Endothelial cell of umbilical vein (primary cell): ENCODE data around the gene GLOD4. TPM values are rescaled to one million over a fixed set of nuclear protein-coding genes. Genes with fewer than 3 reads are reported as not detected.
"Not testable (repeated sequence)": the region's sequence is repeated elsewhere in the genome, so short reads cannot be mapped to it uniquely, and the experiment has no call there.

Experiments used
- BruUV-seq: library from RNA; stranded (reverse); fragments of 400-500 nt; replicated peaks from 2 replicates; lab custom pipeline; 2021; lab: Mats Ljungman, UMichigan
- CTCF ChIA-PET: fragments of 300-600, 350-600 bp; sonication (Branson Sonifier 250); formaldehyde crosslinking; loops from one replicate; lab custom pipeline; 2021; ENCODE audit warnings: antibody characterized with exemption, inconsistent platforms; lab: Charles Lee
- POLR2A ChIA-PET: fragments of 300-600, 350-600 bp; sonication (Branson Sonifier 250); formaldehyde crosslinking; loops from one replicate; lab custom pipeline; 2021; ENCODE audit warnings: antibody characterized with exemption, inconsistent platforms; lab: Charles Lee
- DNase-seq: peaks from one replicate; pipeline ENCODE4 v3.0.0-alpha.2; 2011; ENCODE audit warnings: low read depth, low spot score
- FAIRE-seq: peaks from 2 replicates; lab custom pipeline; 2011; peaks lifted over from hg19 to GRCh38; lab: Jason Lieb, UNC
- H2AFZ ChIP-seq: 2 replicates; pipeline ENCODE4 v1.6.0; 2012; ENCODE audit warnings: low read depth, low read length, control low read depth, inconsistent platforms
- H3K27ac ChIP-seq: 2 replicates; pipeline ENCODE4 v1.5.1; 2011; ENCODE audit warnings: low read depth, mild to moderate bottlenecking, control low read depth, low read length, moderate library complexity; ENCODE audit not compliant: insufficient read depth
- H3K27me3 ChIP-seq, 2 experiments: 2 replicates each; pipeline versions ENCODE4 v1.6.0 to v1.6.1; 2011; ENCODE audit warnings: low read length in 2 of 2, mixed read lengths in 1 of 2; ENCODE audit not compliant: control insufficient read depth in 2 of 2, insufficient read depth in 2 of 2
- H3K36me3 ChIP-seq, 2 experiments: 2 replicates in 1 of 2; 3 replicates in 1 of 2; pipeline ENCODE4 v1.5.1; 2011; ENCODE audit warnings: low read length in 2 of 2, mild to moderate bottlenecking in 1 of 2, moderate library complexity in 1 of 2; ENCODE audit not compliant: control insufficient read depth in 2 of 2, insufficient read depth in 2 of 2; ENCODE audit errors: extremely low read depth in 1 of 2
- H3K4me1 ChIP-seq: 3 replicates; pipeline ENCODE4 v1.5.1; 2011; ENCODE audit warnings: mild to moderate bottlenecking, low read length; ENCODE audit not compliant: control insufficient read depth, insufficient read depth; ENCODE audit errors: extremely low read depth
- H3K4me2 ChIP-seq: 2 replicates; pipeline ENCODE4 v1.6.1; 2011; ENCODE audit warnings: low read length, control low read depth, mixed read lengths; ENCODE audit not compliant: insufficient read depth
- H3K4me3 ChIP-seq, 3 experiments: fragments of 200-600 bp in 1 of 3; sonication (generic), shearing (Covaris generic) in 1 of 3; replicated peaks in 1 of 3; 2 replicates each; pipeline ENCODE4 v1.5.1; 2011 to 2016; ENCODE audit warnings: control low read depth in 3 of 3, low read length in 3 of 3, mild to moderate bottlenecking in 2 of 3, inconsistent platforms in 1 of 3, low read depth in 1 of 3, moderate library complexity in 1 of 3; ENCODE audit not compliant: insufficient read depth in 1 of 3
- H3K79me2 ChIP-seq: 2 replicates; pipeline ENCODE4 v1.6.0; 2012; ENCODE audit warnings: low read length, inconsistent platforms; ENCODE audit not compliant: control insufficient read depth, insufficient read depth
- H3K9ac ChIP-seq: replicated peaks from 2 replicates; pipeline ENCODE3; 2011; ENCODE audit warnings: low read length, control low read depth; ENCODE audit not compliant: insufficient read depth; ENCODE audit errors: extremely low read depth
- H3K9me1 ChIP-seq: replicated peaks from 3 replicates; pipeline ENCODE4 v1.6.0; 2011; ENCODE audit warnings: mild to moderate bottlenecking, low read length; ENCODE audit not compliant: control insufficient read depth, insufficient read depth; ENCODE audit errors: extremely low read depth
- H3K9me3 ChIP-seq: replicated peaks from 2 replicates; pipeline ENCODE4 v1.5.1; 2012; ENCODE audit warnings: low read length, inconsistent platforms; ENCODE audit not compliant: control insufficient read depth, insufficient read depth
- H4K20me1 ChIP-seq: replicated peaks from 2 replicates; pipeline ENCODE3; 2011; ENCODE audit warnings: mild to moderate bottlenecking, low read length; ENCODE audit not compliant: control insufficient read depth, insufficient read depth; ENCODE audit errors: extremely low read depth
- CTCF ChIP-seq, 2 donors: IDR thresholded peaks; 1 replicate in 1 of 2; 2 replicates in 1 of 2; pipeline ENCODE4 v1.5.1; 2011; ENCODE audit warnings: low read length in 2 of 2, mild to moderate bottlenecking in 2 of 2, moderate library complexity in 2 of 2, control low read depth in 1 of 2, inconsistent platforms in 1 of 2, low read depth in 1 of 2; ENCODE audit not compliant: insufficient read depth in 1 of 2; ENCODE audit errors: extremely low read depth in 1 of 2
- EZH2 ChIP-seq: IDR thresholded peaks from 2 replicates; pipeline ENCODE4 v1.6.1; 2012; ENCODE audit warnings: borderline replicate concordance, low read depth, mild to moderate bottlenecking, moderate library complexity, low read length, inconsistent platforms; ENCODE audit not compliant: severe bottlenecking
- FOS ChIP-seq: IDR thresholded peaks from 2 replicates; pipeline ENCODE4 v1.6.1; 2011; ENCODE audit warnings: mild to moderate bottlenecking, low read length, moderate library complexity, borderline replicate concordance; ENCODE audit not compliant: insufficient read depth
- GATA2 ChIP-seq: IDR thresholded peaks from 2 replicates; pipeline ENCODE4 v1.7.0; 2011; ENCODE audit warnings: low read depth, mild to moderate bottlenecking, moderate library complexity, mixed read lengths, low read length; ENCODE audit not compliant: insufficient read length, insufficient read depth
- JUN ChIP-seq: IDR thresholded peaks from 2 replicates; pipeline ENCODE4 v1.6.1; 2011; ENCODE audit warnings: borderline replicate concordance, low read depth; ENCODE audit not compliant: insufficient read length, insufficient read depth
- MAX ChIP-seq: IDR thresholded peaks from 2 replicates; pipeline ENCODE4 v1.6.1; 2011; ENCODE audit not compliant: insufficient read depth, insufficient read length
- MYC ChIP-seq: IDR thresholded peaks from one replicate; pipeline ENCODE4 v1.6.1; 2011; ENCODE audit warnings: mild to moderate bottlenecking, low read depth, low read length
- POLR2A ChIP-seq: IDR thresholded peaks from 2 replicates; pipeline ENCODE4 v1.6.1; 2012; ENCODE audit warnings: low read depth, mild to moderate bottlenecking, control low read depth, low read length
- POLR2AphosphoS5 ChIP-seq: IDR thresholded peaks from 2 replicates; pipeline ENCODE4 v1.6.1; 2012; ENCODE audit warnings: low read depth, mild to moderate bottlenecking, control low read depth, low read length, moderate library complexity; ENCODE audit not compliant: insufficient read depth
- dilution Hi-C: fragments of 300-500 bp; cut with MboI; formaldehyde crosslinking; loops from one replicate; pipeline ENCODE4 v1.15.0; 2019; ENCODE audit warnings: low sequenced_read_pairs; ENCODE audit not compliant: extremely low pct_ligation_motif_present
- intact Hi-C: fragments of 100-400 bp; cut with micrococcal nuclease; formaldehyde crosslinking; loops from one replicate; pipeline ENCODE4 v1.10.0; 2022
- polyA plus RNA-seq, 4 experiments: library from polyadenylated mRNA; depleted of rRNA in 3 of 4; stranded (reverse) in 3 of 4; unstranded in 1 of 4; fragments of >200 nt; gene quantifications; 2 replicates each; pipeline versions ENCODE4 v1.2.1 to v1.2.3, GENCODE V29; 2011 to 2012; ENCODE audit warnings: missing spikeins in 1 of 4
- total RNA-seq: library from RNA; stranded (reverse); gene quantifications from 2 replicates; pipeline ENCODE4 v1.2.3, GENCODE V29; 2021

The GLOD4 gene
- total and polyA plus RNA-seq, 2 donors (not counting 3 experiments of a cell fraction or from before 2014, with no cell fraction given): 41.3 to 84.2 TPM

- H3K4me1 ChIP-seq: no peaks in the 10 kb centered on the region
- dilution Hi-C loops: no loop called here
- CTCF ChIA-PET: interaction anchor here (1.1 kb wide), 1 partner anchor 151 kb away, joined by 3 read pairs; no protein-coding TSS in a partner anchor
- BruUV-seq: no TSS peak
- H3K4me2 ChIP-seq: no peak overlapping the region
- no peak for DNase-seq
- H3K79me2 ChIP-seq: no peaks in the 10 kb centered on the region
- H4K20me1 ChIP-seq: no peaks in the 10 kb centered on the region
- FAIRE-seq: no peak
- no peak overlapping the region for H2AFZ ChIP-seq
- POLR2A ChIA-PET: no interaction called here
- H3K36me3 ChIP-seq: peaks cover 0 to 2% of the 10 kb centered on the region in 2 experiments
- H3K9ac ChIP-seq: no peak overlapping the region
- H3K27me3 ChIP-seq: no peaks in the 10 kb centered on the region
- no peaks in the 10 kb centered on the region for H3K9me3 ChIP-seq
- TF ChIP-seq EZH2 (no peak), POLR2A (no peak), JUN (no peak), CTCF (IDR thresholded peaks at IDR 0.05; ENCODE audit: extremely low read depth in 1 of 2, insufficient read depth in 1 of 2, low read depth in 1 of 2, low read length in 2 of 2) (no peak), POLR2AphosphoS5 (no peak), MYC (no peak), FOS (no peak), GATA2 (no peak), MAX (no peak)
- no peak overlapping the region for H3K4me3 ChIP-seq
- no peak overlapping the region for H3K27ac ChIP-seq
- H3K9me1 ChIP-seq: no peaks in the 10 kb centered on the region
- intact Hi-C loops: no loop called here
Measured at GRCh38 chr17:830381-830780, 48.3 kb upstream of the GLOD4 start.

GRCh38 chr17:829614-830013 is 47.5 kb upstream of the GLOD4 start:
- H2AFZ ChIP-seq, H3K36me3 ChIP-seq, intact Hi-C loops, POLR2A ChIA-PET, FAIRE-seq, H3K27me3 ChIP-seq, H3K27ac ChIP-seq, H3K4me3 ChIP-seq, BruUV-seq, dilution Hi-C loops, H3K9ac ChIP-seq, H3K9me1 ChIP-seq, H3K79me2 ChIP-seq, H3K4me1 ChIP-seq, H3K9me3 ChIP-seq, CTCF ChIA-PET, H3K4me2 ChIP-seq, DNase-seq, H4K20me1 ChIP-seq: not testable (repeated sequence)
